Liver (tissue), 9 donors: ENCODE data around the gene VOPP1. TPM values are rescaled to one million over a fixed set of nuclear protein-coding genes. Genes with fewer than 3 reads are reported as not detected.

Experiments
- DNase-seq: peaks from one replicate; pipeline ENCODE4 v3.0.0-alpha.2; 2017; ENCODE audit warnings: low spot score
- H3K27ac ChIP-seq, 2 donors: one replicate each; pipeline ENCODE4 v1.7.0; 2013; ENCODE audit warnings: inconsistent platforms in 2 of 2, low read length in 2 of 2, control low read depth in 1 of 2, low read depth in 1 of 2, mild to moderate bottlenecking in 1 of 2
- H3K27me3 ChIP-seq, 4 donors: one replicate each; pipeline versions ENCODE4 v1.6.1 to v1.7.0; 2013; ENCODE audit warnings: low read length in 3 of 4, inconsistent platforms in 1 of 4, mild to moderate bottlenecking in 1 of 4, moderate library complexity in 1 of 4; ENCODE audit not compliant: control insufficient read depth in 4 of 4, insufficient read depth in 4 of 4
- H3K36me3 ChIP-seq, 4 donors: one replicate each; pipeline versions ENCODE4 v1.6.1 to v1.7.0; 2013; ENCODE audit warnings: low read length in 3 of 4, mild to moderate bottlenecking in 3 of 4, low read depth in 1 of 4, moderate library complexity in 1 of 4; ENCODE audit not compliant: control insufficient read depth in 4 of 4, insufficient read depth in 3 of 4
- H3K4me1 ChIP-seq, 4 donors: one replicate each; pipeline versions ENCODE4 v1.6.1 to v1.7.0; 2013; ENCODE audit warnings: low read length in 3 of 4, mild to moderate bottlenecking in 3 of 4, moderate library complexity in 1 of 4; ENCODE audit not compliant: control insufficient read depth in 4 of 4, insufficient read depth in 4 of 4
- H3K4me3 ChIP-seq, 3 donors: one replicate each; pipeline versions ENCODE4 v1.6.1 to v1.7.0; 2013; ENCODE audit warnings: low read length in 3 of 3, control low read depth in 1 of 3, low read depth in 1 of 3, mild to moderate bottlenecking in 1 of 3
- H3K9ac ChIP-seq, 2 donors: one replicate each; pipeline ENCODE4 v1.7.0; 2013; ENCODE audit warnings: low read length in 2 of 2, mild to moderate bottlenecking in 2 of 2, moderate library complexity in 2 of 2, control low read depth in 1 of 2, low read depth in 1 of 2
- H3K9me3 ChIP-seq, 4 donors: one replicate each; pipeline versions ENCODE4 v1.6.1 to v1.7.0; 2013; ENCODE audit warnings: low read length in 3 of 4; ENCODE audit not compliant: control insufficient read depth in 4 of 4
- ATF3 ChIP-seq: IDR thresholded peaks from 2 replicates; pipeline ENCODE4 v1.6.1; 2016; ENCODE audit warnings: antibody characterized with exemption
- CTCF ChIP-seq: fragments of 150-350 bp; IDR thresholded peaks from 2 replicates; pipeline ENCODE4 v1.5.1; 2017; ENCODE audit warnings: improper control_type of control experiment, low read depth, low read length; ENCODE audit not compliant: missing input control
- EGR1 ChIP-seq, 2 donors: IDR thresholded peaks; 2 replicates each; pipeline ENCODE4 v1.6.1; 2016 to 2018; ENCODE audit warnings: antibody characterized with exemption in 2 of 2, low read depth in 2 of 2
- FOXA1 ChIP-seq: IDR thresholded peaks from 2 replicates; pipeline ENCODE4 v1.6.1; 2016; ENCODE audit warnings: antibody characterized with exemption
- FOXA2 ChIP-seq: IDR thresholded peaks from 2 replicates; pipeline ENCODE4 v1.6.1; 2016; ENCODE audit warnings: antibody characterized with exemption
- GABPA ChIP-seq, 2 donors: IDR thresholded peaks in 1 of 2; conservative IDR thresholded peaks in 1 of 2; 2 replicates each; pipeline ENCODE4 v1.6.1; 2016; ENCODE audit warnings: antibody characterized with exemption in 2 of 2, mild to moderate bottlenecking in 1 of 2, moderate library complexity in 1 of 2
- JUND ChIP-seq, 2 donors: IDR thresholded peaks; 2 replicates each; pipeline ENCODE4 v1.6.1; 2016; ENCODE audit warnings: antibody characterized with exemption in 2 of 2
- MAX ChIP-seq: IDR thresholded peaks from 2 replicates; pipeline ENCODE4 v1.6.1; 2016; ENCODE audit warnings: antibody characterized with exemption
- RAD21 ChIP-seq, 2 donors: IDR thresholded peaks; 2 replicates each; pipeline ENCODE4 v1.6.1; 2016; ENCODE audit warnings: antibody characterized with exemption in 2 of 2, mild to moderate bottlenecking in 2 of 2
- REST ChIP-seq: IDR thresholded peaks from 2 replicates; pipeline ENCODE4 v1.6.1; 2016; ENCODE audit warnings: antibody characterized with exemption, mild to moderate bottlenecking
- SP1 ChIP-seq: IDR thresholded peaks from 2 replicates; pipeline ENCODE4 v1.6.1; 2018; ENCODE audit warnings: antibody characterized with exemption, mild to moderate bottlenecking
- TAF1 ChIP-seq: conservative IDR thresholded peaks from 2 replicates; pipeline ENCODE4 v1.6.1; 2016; ENCODE audit warnings: antibody characterized with exemption, mild to moderate bottlenecking
- YY1 ChIP-seq: IDR thresholded peaks from 2 replicates; pipeline ENCODE4 v1.6.1; 2016; ENCODE audit warnings: antibody characterized with exemption, mild to moderate bottlenecking
- ZBTB33 ChIP-seq: IDR thresholded peaks from 2 replicates; pipeline ENCODE4 v1.6.1; 2016; ENCODE audit warnings: antibody characterized with exemption
- WGBS: extraction: QIAGEN DNeasy Blood & Tissue Kit; methylation state at CpG from one replicate; pipeline ENCODE4 v1.1.7; 2013; 5-methylcytosine and 5-hydroxymethylcytosine counted together
- polyA plus RNA-seq, 2 donors: library from polyadenylated mRNA; stranded (reverse) in 1 of 2; unstranded in 1 of 2; fragments of 200-250 nt in 1 of 2; fragments of >200 nt in 1 of 2; fragmentation: Nextera tagmentation in 1 of 2; extraction: Ambion mirVana in 1 of 2; gene quantifications; one replicate each; pipeline versions ENCODE4 v1.2.1 to v1.2.3, GENCODE V29; 2013 to 2015
- total RNA-seq, 2 donors: library from RNA; depleted of rRNA; stranded (reverse); fragments of >200 nt; gene quantifications; one replicate each; pipeline ENCODE4 v1.2.3, GENCODE V29; 2014
- donor health status: healthy.
- donor health status: healthy.
- donor health status: healthy.
- donor health status: healthy.
- donor health status: healthy.

VOPP1 gene
- total and polyA plus RNA-seq, 4 donors, result 11.5 to 23.8 (median 21.7) TPM

GRCh38 chr7:55521512-55521911 lies 50.8 kb downstream of the VOPP1 start:
- peaks cover 0 to 13% (median 0%) of the 10 kb centered on the region in 4 donors for H3K36me3 ChIP-seq
- TF ChIP-seq REST, result no peak
- TF ChIP-seq EGR1 (IDR thresholded peaks at IDR 0.05; ENCODE audit: low read depth in 2 of 2), result no peak
- no peak for TF ChIP-seq FOXA2
- TF ChIP-seq TAF1, result no peak
- no peak for TF ChIP-seq RAD21 (IDR thresholded peaks at IDR 0.05)
- TF ChIP-seq FOXA1, result no peak
- TF ChIP-seq SP1, result no peak
- TF ChIP-seq MAX, result no peak
- TF ChIP-seq ZBTB33, result no peak
- no peak for TF ChIP-seq CTCF
- TF ChIP-seq GABPA (IDR thresholded peaks at IDR 0.05 in 1 of 2, conservative IDR thresholded peaks at IDR 0.05 in 1 of 2), result no peak
- no peak for TF ChIP-seq ATF3
- H3K9me3 ChIP-seq, result no peaks in the 10 kb centered on the region
- H3K9ac ChIP-seq, result no peak overlapping the region
- no peak overlapping the region for H3K4me3 ChIP-seq
- 94% methylated on average over 9 of the region's 9 CpGs for WGBS
- DNase-seq, result no peak
- peaks cover 4 to 9% (median 7%) of the 10 kb centered on the region in 4 donors for H3K4me1 ChIP-seq
- H3K27ac ChIP-seq, result no peak overlapping the region
- H3K27me3 ChIP-seq, result no peaks in the 10 kb centered on the region

GRCh38 chr7:55520426-55521140 lies 51.7 kb downstream of the VOPP1 start:
- 94% methylated on average over 13 of the region's 13 CpGs for WGBS
- H3K4me1 ChIP-seq, result peaks cover 4 to 9% (median 7%) of the 10 kb centered on the region in 4 donors
- DNase-seq, result no peak
- H3K27me3 ChIP-seq, result no peaks in the 10 kb centered on the region
- no peaks in the 10 kb centered on the region for H3K9me3 ChIP-seq
- no peak overlapping the region for H3K4me3 ChIP-seq
- no peak overlapping the region for H3K27ac ChIP-seq
- H3K9ac ChIP-seq, result no peak overlapping the region
- H3K36me3 ChIP-seq, result peaks cover 0 to 13% (median 0%) of the 10 kb centered on the region in 4 donors
- no peak for TF ChIP-seq JUND (IDR thresholded peaks at IDR 0.05)
- TF ChIP-seq EGR1 (IDR thresholded peaks at IDR 0.05; ENCODE audit: low read depth in 2 of 2), result no peak
- no peak for TF ChIP-seq YY1
- no peak for TF ChIP-seq REST
- no peak for TF ChIP-seq GABPA (IDR thresholded peaks at IDR 0.05 in 1 of 2, conservative IDR thresholded peaks at IDR 0.05 in 1 of 2)
- TF ChIP-seq MAX, result no peak
- no peak for TF ChIP-seq FOXA1
- no peak for TF ChIP-seq CTCF
- TF ChIP-seq SP1, result no peak
